ENCODE measurements around the gene SMAD3.

DNA sequence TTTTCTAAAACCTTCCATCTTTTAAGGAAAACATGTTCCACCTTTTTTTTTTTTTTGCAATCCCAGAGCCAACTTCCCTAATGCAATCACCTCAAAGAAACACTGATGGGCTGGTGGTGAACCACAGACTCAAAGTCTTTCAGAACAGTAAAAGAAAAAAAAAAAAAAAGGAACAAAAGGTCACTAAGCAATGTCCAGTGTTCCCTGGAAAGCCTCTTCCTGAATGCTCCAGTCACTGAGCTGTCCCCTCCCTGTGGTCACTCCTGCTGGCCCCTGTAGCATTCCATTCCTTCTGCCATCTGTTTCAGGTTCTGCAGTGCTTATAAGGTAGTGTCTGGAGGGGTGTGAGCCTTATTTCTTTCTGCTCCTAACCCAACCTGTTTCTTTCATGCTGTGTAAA is 135.7 kb downstream of the SMAD3 start:
- TF ChIP-seq POLR2A (IDR thresholded peaks at IDR 0.05; ENCODE audit: low read depth, low read length) = no peak
- TF ChIP-seq, protein P1, sequence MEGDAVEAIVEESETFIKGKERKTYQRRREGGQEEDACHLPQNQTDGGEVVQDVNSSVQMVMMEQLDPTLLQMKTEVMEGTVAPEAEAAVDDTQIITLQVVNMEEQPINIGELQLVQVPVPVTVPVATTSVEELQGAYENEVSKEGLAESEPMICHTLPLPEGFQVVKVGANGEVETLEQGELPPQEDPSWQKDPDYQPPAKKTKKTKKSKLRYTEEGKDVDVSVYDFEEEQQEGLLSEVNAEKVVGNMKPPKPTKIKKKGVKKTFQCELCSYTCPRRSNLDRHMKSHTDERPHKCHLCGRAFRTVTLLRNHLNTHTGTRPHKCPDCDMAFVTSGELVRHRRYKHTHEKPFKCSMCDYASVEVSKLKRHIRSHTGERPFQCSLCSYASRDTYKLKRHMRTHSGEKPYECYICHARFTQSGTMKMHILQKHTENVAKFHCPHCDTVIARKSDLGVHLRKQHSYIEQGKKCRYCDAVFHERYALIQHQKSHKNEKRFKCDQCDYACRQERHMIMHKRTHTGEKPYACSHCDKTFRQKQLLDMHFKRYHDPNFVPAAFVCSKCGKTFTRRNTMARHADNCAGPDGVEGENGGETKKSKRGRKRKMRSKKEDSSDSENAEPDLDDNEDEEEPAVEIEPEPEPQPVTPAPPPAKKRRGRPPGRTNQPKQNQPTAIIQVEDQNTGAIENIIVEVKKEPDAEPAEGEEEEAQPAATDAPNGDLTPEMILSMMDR (conservative IDR thresholded peaks at IDR 0.05; ENCODE audit: low read depth, low read length) = no peak
- TF ChIP-seq MXI1 (IDR thresholded peaks at IDR 0.05; ENCODE audit: borderline replicate concordance, low read depth, low read length) = no peak
- TF ChIP-seq RFX5 (IDR thresholded peaks at IDR 0.05; ENCODE audit: low read depth, low read length) = no peak
- no peak for TF ChIP-seq NFE2L2 (IDR thresholded peaks at IDR 0.05; ENCODE audit: low read depth, low read length)
- no peak for TF ChIP-seq RAD21 (IDR thresholded peaks at IDR 0.05; ENCODE audit: low read length)
- TF ChIP-seq, protein P2, sequence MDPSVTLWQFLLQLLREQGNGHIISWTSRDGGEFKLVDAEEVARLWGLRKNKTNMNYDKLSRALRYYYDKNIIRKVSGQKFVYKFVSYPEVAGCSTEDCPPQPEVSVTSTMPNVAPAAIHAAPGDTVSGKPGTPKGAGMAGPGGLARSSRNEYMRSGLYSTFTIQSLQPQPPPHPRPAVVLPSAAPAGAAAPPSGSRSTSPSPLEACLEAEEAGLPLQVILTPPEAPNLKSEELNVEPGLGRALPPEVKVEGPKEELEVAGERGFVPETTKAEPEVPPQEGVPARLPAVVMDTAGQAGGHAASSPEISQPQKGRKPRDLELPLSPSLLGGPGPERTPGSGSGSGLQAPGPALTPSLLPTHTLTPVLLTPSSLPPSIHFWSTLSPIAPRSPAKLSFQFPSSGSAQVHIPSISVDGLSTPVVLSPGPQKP (IDR thresholded peaks at IDR 0.05; ENCODE audit: borderline replicate concordance, low read depth, low read length) = no peak
- TF ChIP-seq, protein P3, sequence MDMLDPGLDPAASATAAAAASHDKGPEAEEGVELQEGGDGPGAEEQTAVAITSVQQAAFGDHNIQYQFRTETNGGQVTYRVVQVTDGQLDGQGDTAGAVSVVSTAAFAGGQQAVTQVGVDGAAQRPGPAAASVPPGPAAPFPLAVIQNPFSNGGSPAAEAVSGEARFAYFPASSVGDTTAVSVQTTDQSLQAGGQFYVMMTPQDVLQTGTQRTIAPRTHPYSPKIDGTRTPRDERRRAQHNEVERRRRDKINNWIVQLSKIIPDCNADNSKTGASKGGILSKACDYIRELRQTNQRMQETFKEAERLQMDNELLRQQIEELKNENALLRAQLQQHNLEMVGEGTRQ (IDR thresholded peaks at IDR 0.05; ENCODE audit: low read depth, low read length) = no peak
- TF ChIP-seq RCOR1 (IDR thresholded peaks at IDR 0.05; ENCODE audit: insufficient replicate concordance, low read length) = no peak
